H1 (cell line): Measurements from ENCODE around the gene TENT4B. TPM values are rescaled to one million over a fixed set of nuclear protein-coding genes. Genes with fewer than 3 reads are reported as not detected.

Experiments
- CTCF ChIA-PET: fragments of 300-600 bp; sonication (Branson Sonifier 250); formaldehyde crosslinking; loops from one replicate; lab custom pipeline; 2021; ENCODE audit not compliant: partially characterized antibody; lab: Charles Lee
- POLR2A ChIA-PET: fragments of 300-600 bp; sonication (Branson Sonifier 250); formaldehyde crosslinking; loops from one replicate; lab custom pipeline; 2021; ENCODE audit warnings: inconsistent platforms; ENCODE audit not compliant: partially characterized antibody; lab: Charles Lee
- DNase-seq, 2 experiments: peaks; one replicate each; pipeline versions ENCODE4 v3.0.0 to v3.0.0-alpha.2; 2010 to 2022; ENCODE audit warnings: low spot score in 2 of 2, low read depth in 1 of 2, mixed read lengths in 1 of 2
- FAIRE-seq: peaks from 2 replicates; lab custom pipeline; 2011; peaks lifted over from hg19 to GRCh38; lab: Jason Lieb, UNC
- H2AFZ ChIP-seq: 2 replicates; pipeline ENCODE4 v1.8.1; 2012; ENCODE audit warnings: low read length, inconsistent platforms
- H2AK5ac ChIP-seq: 2 replicates; pipeline ENCODE4 v1.6.1; 2013; ENCODE audit warnings: low read depth, low read length
- H2BK120ac ChIP-seq: replicated peaks from 2 replicates; pipeline ENCODE3; 2013; ENCODE audit warnings: low read depth, low read length, inconsistent platforms
- H2BK12ac ChIP-seq: 2 replicates; pipeline ENCODE4 v1.6.1; 2013; ENCODE audit warnings: low read depth, low read length
- H2BK15ac ChIP-seq: 2 replicates; pipeline ENCODE4 v1.6.1; 2013; ENCODE audit warnings: low read length
- H2BK20ac ChIP-seq: 2 replicates; pipeline ENCODE4 v1.6.1; 2013; ENCODE audit warnings: low read length
- H2BK5ac ChIP-seq: 2 replicates; pipeline ENCODE4 v1.6.1; 2013; ENCODE audit warnings: low read depth, low read length
- H3K14ac ChIP-seq: 2 replicates; pipeline ENCODE4 v1.6.1; 2013; ENCODE audit warnings: inconsistent platforms; ENCODE audit not compliant: insufficient read length
- H3K18ac ChIP-seq: 2 replicates; pipeline ENCODE4 v1.6.1; 2013; ENCODE audit warnings: low read length; ENCODE audit errors: extremely low read depth
- H3K23ac ChIP-seq: 2 replicates; pipeline ENCODE4 v1.6.1; 2013; ENCODE audit warnings: inconsistent platforms; ENCODE audit not compliant: insufficient read length
- H3K23me2 ChIP-seq: 2 replicates; pipeline ENCODE4 v1.6.1; 2013; ENCODE audit warnings: low read depth, low read length
- H3K27ac ChIP-seq: 2 replicates; pipeline ENCODE4 v1.6.1; 2011; ENCODE audit warnings: low read depth, low read length, inconsistent platforms
- H3K27me3 ChIP-seq, 4 experiments: replicated peaks in 1 of 4; 1 replicate in 1 of 4; 2 replicates in 3 of 4; pipeline versions ENCODE4 v1.6.1 to v1.8.1; 2011 to 2013; ENCODE audit warnings: low read length in 3 of 4, mild to moderate bottlenecking in 3 of 4, inconsistent platforms in 2 of 4, mixed read lengths in 2 of 4, moderate library complexity in 1 of 4; ENCODE audit not compliant: control insufficient read depth in 3 of 4, insufficient read depth in 3 of 4; ENCODE audit errors: extremely low read depth in 1 of 4
- H3K36me3 ChIP-seq, 4 experiments: 2 replicates each; pipeline versions ENCODE4 v1.6.1 to v1.8.1; 2011 to 2013; ENCODE audit warnings: mild to moderate bottlenecking in 4 of 4, low read length in 3 of 4, moderate library complexity in 2 of 4, control low read depth in 1 of 4, inconsistent platforms in 1 of 4; ENCODE audit not compliant: insufficient read depth in 4 of 4, control insufficient read depth in 2 of 4
- H3K4ac ChIP-seq: replicated peaks from 2 replicates; pipeline ENCODE3; 2013; ENCODE audit warnings: low read length, low read depth, mixed read lengths, inconsistent platforms; ENCODE audit not compliant: insufficient read length
- H3K4me1 ChIP-seq, 4 experiments: replicated peaks in 1 of 4; 1 replicate in 1 of 4; 2 replicates in 3 of 4; pipeline versions ENCODE4 v1.6.1 to v1.8.1; 2011 to 2013; ENCODE audit warnings: low read length in 3 of 4, inconsistent platforms in 2 of 4, mixed read lengths in 1 of 4; ENCODE audit not compliant: insufficient read depth in 4 of 4, control insufficient read depth in 3 of 4
- H3K4me2 ChIP-seq, 2 experiments: 2 replicates each; pipeline versions ENCODE4 v1.6.1 to v1.8.1; 2011 to 2013; ENCODE audit warnings: low read depth in 2 of 2, low read length in 2 of 2, control low read depth in 1 of 2, inconsistent platforms in 1 of 2, mild to moderate bottlenecking in 1 of 2; ENCODE audit not compliant: insufficient read depth in 1 of 2
- H3K4me3 ChIP-seq, 4 experiments: fragments of 200-600, 300-600 bp in 1 of 4; sonication (generic), shearing (Covaris generic), sonication (Bioruptor Twin) in 1 of 4; 2 replicates each; pipeline versions ENCODE4 v1.5.1 to v1.8.1; 2011 to 2016; ENCODE audit warnings: low read length in 4 of 4, low read depth in 3 of 4, control low read depth in 2 of 4, inconsistent platforms in 2 of 4, mild to moderate bottlenecking in 2 of 4, mixed read lengths in 1 of 4, moderate library complexity in 1 of 4; ENCODE audit not compliant: insufficient read depth in 2 of 4; ENCODE audit errors: extremely low read depth in 1 of 4
- H3K56ac ChIP-seq: replicated peaks from 2 replicates; pipeline ENCODE3; 2013; ENCODE audit warnings: low read depth, mild to moderate bottlenecking, mixed read lengths, low read length, inconsistent platforms; ENCODE audit not compliant: insufficient read length
- H3K79me1 ChIP-seq: 2 replicates; pipeline ENCODE4 v1.6.1; 2013; ENCODE audit warnings: low read depth, low read length, control low read depth
- H3K79me2 ChIP-seq, 2 experiments: 2 replicates each; pipeline versions ENCODE4 v1.6.1 to v1.8.1; 2012 to 2013; ENCODE audit warnings: low read length in 2 of 2, mild to moderate bottlenecking in 2 of 2, inconsistent platforms in 1 of 2; ENCODE audit not compliant: insufficient read depth in 2 of 2, control insufficient read depth in 1 of 2
- H3K9ac ChIP-seq, 4 experiments: replicated peaks in 1 of 4; 1 replicate in 1 of 4; 2 replicates in 3 of 4; pipeline versions ENCODE4 v1.6.1 to v1.8.1; 2011 to 2013; ENCODE audit warnings: low read depth in 3 of 4, low read length in 3 of 4, control low read depth in 2 of 4, mild to moderate bottlenecking in 2 of 4, moderate library complexity in 2 of 4, inconsistent platforms in 1 of 4; ENCODE audit errors: extremely low read depth in 1 of 4
- H3K9me3 ChIP-seq, 2 experiments: 2 replicates each; pipeline versions ENCODE4 v1.6.1 to v1.8.1; 2012 to 2013; ENCODE audit warnings: mild to moderate bottlenecking in 2 of 2, moderate library complexity in 2 of 2, control low read depth in 1 of 2, inconsistent platforms in 1 of 2, low read depth in 1 of 2, low read length in 1 of 2, mixed read lengths in 1 of 2; ENCODE audit not compliant: insufficient read depth in 2 of 2
- H4K20me1 ChIP-seq, 2 experiments: replicated peaks in 1 of 2; 2 replicates each; pipeline versions ENCODE3 to v1.8.1; 2011 to 2013; ENCODE audit warnings: inconsistent platforms in 2 of 2, low read length in 2 of 2, mild to moderate bottlenecking in 1 of 2; ENCODE audit not compliant: insufficient read depth in 2 of 2, control insufficient read depth in 1 of 2
- H4K5ac ChIP-seq: 2 replicates; pipeline ENCODE4 v1.6.1; 2013; ENCODE audit warnings: low read length, low read depth, mixed read lengths, inconsistent platforms; ENCODE audit not compliant: insufficient read length
- H4K8ac ChIP-seq: 2 replicates; pipeline ENCODE4 v1.8.0; 2013; ENCODE audit warnings: mild to moderate bottlenecking, moderate library complexity, low read length, inconsistent platforms; ENCODE audit not compliant: insufficient read depth; ENCODE audit errors: extremely low read depth
- H4K91ac ChIP-seq: replicated peaks from 2 replicates; pipeline ENCODE3; 2013; ENCODE audit warnings: low read length, mixed read lengths, inconsistent platforms; ENCODE audit not compliant: insufficient read length
- CTBP2 ChIP-seq: IDR thresholded peaks from 2 replicates; pipeline ENCODE4 v1.7.0; 2011; ENCODE audit warnings: borderline replicate concordance, mild to moderate bottlenecking, moderate library complexity, mixed read lengths, low read length; ENCODE audit not compliant: insufficient read depth, insufficient read length
- PHF8 ChIP-seq: fragments of 200-600 bp; sonication (generic); conservative IDR thresholded peaks from 2 replicates; pipeline ENCODE4 v1.7.1; 2012; ENCODE audit warnings: low read depth, mild to moderate bottlenecking, inconsistent platforms, low read length, moderate library complexity
- WGBS, 2 experiments: shearing (Covaris generic) in 1 of 2; methylation state at CpG; one replicate each; pipeline versions ENCODE4 v1.1.6 to v1.1.7; 2013 to 2015; ENCODE audit warnings: low lambda C conversion rate in 2 of 2, mixed read lengths in 2 of 2, inconsistent platforms in 1 of 2, low coverage in 1 of 2, missing lambda C conversion rate in 1 of 2; ENCODE audit not compliant: insufficient replicate concordance in 2 of 2, insufficient coverage in 1 of 2, insufficient read length in 1 of 2; ENCODE audit errors: extremely low coverage in 1 of 2, missing lambda C conversion rate in 1 of 2; 5-methylcytosine and 5-hydroxymethylcytosine counted together
- polyA plus RNA-seq, 7 experiments: library from polyadenylated mRNA; depleted of rRNA in 3 of 7; stranded (reverse) in 5 of 7; unstranded in 2 of 7; fragments of >200 nt in 5 of 7; fragments of 200-250 nt in 2 of 7; gene quantifications; 1 replicate in 5 of 7; 2 replicates in 1 of 7; 4 replicates in 1 of 7; pipeline versions ENCODE4 v1.2.1 to v1.2.3, GENCODE V29; 2011 to 2013; ENCODE audit warnings: missing spikeins in 2 of 7, mixed read lengths in 2 of 7
- total RNA-seq: library from RNA; stranded (reverse); fragmentation: NEBNext Ultra II Directional; extraction: Animal tissue kit (Norgen Biotek cat#: 25700); gene quantifications from 2 replicates; pipeline ENCODE4 v1.2.1, GENCODE V29; 2021

The TENT4B gene
- total and polyA plus RNA-seq, 2 of the 8 experiments (the other 6 are each of a cell fraction or from before 2014, with no cell fraction given), result 4.2 to 15.7 TPM

GRCh38 chr16:50146479-50147435 is 6.3 kb upstream of the TENT4B start:
- Histone ChIP-seq H4K8ac (no peak overlapping the region), H3K27ac (no peak overlapping the region), H3K4ac (no peak overlapping the region), H2BK20ac (no peak overlapping the region), H3K18ac (no peak overlapping the region), H3K4me1 (no peaks in the 10 kb centered on the region), H3K9ac (no peak overlapping the region), H4K91ac (no peak overlapping the region), H4K20me1 (no peaks in the 10 kb centered on the region), H4K5ac (no peak overlapping the region), H2AK5ac (no peak overlapping the region), H3K9me3 (no peaks in the 10 kb centered on the region), H3K36me3 (no peaks in the 10 kb centered on the region), H2BK5ac (no peak overlapping the region), H2BK15ac (no peak overlapping the region), H3K4me2 (no peak overlapping the region), H3K79me2 (no peaks in the 10 kb centered on the region), H3K23ac (no peak overlapping the region), H3K56ac (no peak overlapping the region), H2BK120ac (no peak overlapping the region), H3K14ac (no peak overlapping the region), H3K4me3 (no peak overlapping the region), H2AFZ (peak overlapping the region; percentile 62; the same call in 1 of the 2 replicates), H3K79me1 (no peaks in the 10 kb centered on the region), H3K23me2 (no peaks in the 10 kb centered on the region), H2BK12ac (no peak overlapping the region), H3K27me3 (no peaks in the 10 kb centered on the region)
- no peak for FAIRE-seq
- no peak for DNase-seq
- ChIA-PET CTCF (interaction anchor here (0.6 to 0.7 kb wide), 2 partner anchors 29 to 653 kb away, joined by 4 read pairs; no protein-coding TSS in a partner anchor), POLR2A (no interaction called here)
- 92% methylated on average over 9 of the region's 9 CpGs; no CpG with 5 or more reads in 1 of the 2 experiments for WGBS, 2 experiments
- TF ChIP-seq PHF8, result no peak
- TF ChIP-seq CTBP2, result no peak
